CD4-positive, CD25-positive, alpha-beta regulatory T cell (primary cell): ENCODE measurements around the gene LTF. TPM values are rescaled to one million over a fixed set of nuclear protein-coding genes. Genes with fewer than 3 reads are reported as not detected.
"Not testable (repeated sequence)": the region's sequence is repeated elsewhere in the genome, so short reads cannot be mapped to it uniquely, and the experiment has no call there.

Experiments
- ATAC-seq, 2 donors: fragments of 150-1000 bp; cut with Tn5 transposase; one replicate each; pipeline ENCODE4 v1.10.0; 2021; ENCODE audit warnings: low read depth in 2 of 2, moderate number of reproducible peaks in 2 of 2, moderate library complexity in 1 of 2
- DNase-seq, 3 donors: peaks; one replicate each; pipeline versions ENCODE4 v3.0.0 to v3.0.0-alpha.2; 2012 to 2022; ENCODE audit warnings: mixed read lengths in 1 of 3
- H3K27ac ChIP-seq: one replicate; pipeline ENCODE4 v1.7.0; 2013; ENCODE audit warnings: mild to moderate bottlenecking, low read length; ENCODE audit not compliant: insufficient read depth, poor library complexity, severe bottlenecking
- H3K27me3 ChIP-seq: one replicate; pipeline ENCODE4 v1.7.0; 2013; ENCODE audit warnings: low read length; ENCODE audit not compliant: control insufficient read depth, insufficient read depth
- H3K36me3 ChIP-seq: one replicate; pipeline ENCODE4 v1.7.0; 2013; ENCODE audit warnings: mild to moderate bottlenecking, low read length, moderate library complexity; ENCODE audit not compliant: control insufficient read depth, insufficient read depth
- H3K4me1 ChIP-seq: 2 replicates; pipeline ENCODE4 v1.7.0; 2013; ENCODE audit warnings: mild to moderate bottlenecking, low read length; ENCODE audit not compliant: insufficient read depth, control insufficient read depth, poor library complexity, severe bottlenecking
- H3K4me3 ChIP-seq: one replicate; pipeline ENCODE4 v1.7.0; 2013; ENCODE audit warnings: low read depth, mild to moderate bottlenecking, low read length, moderate library complexity
- H3K9me3 ChIP-seq, 2 experiments: 1 replicate in 1 of 2; 2 replicates in 1 of 2; pipeline ENCODE4 v1.7.0; 2013; ENCODE audit warnings: low read length in 2 of 2, mild to moderate bottlenecking in 1 of 2, moderate library complexity in 1 of 2; ENCODE audit not compliant: control insufficient read depth in 2 of 2
- H3K27ac Mint-ChIP-seq, 3 donors: one replicate each; pipeline ENCODE4 v1.8.0; 2020 to 2022; ENCODE audit warnings: mild to moderate bottlenecking in 3 of 3, mixed read lengths in 3 of 3, moderate library complexity in 2 of 3
- H3K27me3 Mint-ChIP-seq: one replicate; pipeline ENCODE4 v1.8.0; 2022; ENCODE audit warnings: mild to moderate bottlenecking, mixed read lengths
- H3K36me3 Mint-ChIP-seq: one replicate; pipeline ENCODE4 v1.8.0; 2020; ENCODE audit warnings: mixed read lengths
- H3K4me1 Mint-ChIP-seq, 4 donors: one replicate each; pipeline ENCODE4 v1.8.0; 2020 to 2022; ENCODE audit warnings: mixed read lengths in 4 of 4, mild to moderate bottlenecking in 1 of 4
- H3K4me3 Mint-ChIP-seq, 4 donors: one replicate each; pipeline ENCODE4 v1.8.0; 2020 to 2022; ENCODE audit warnings: mild to moderate bottlenecking in 4 of 4, mixed read lengths in 4 of 4, moderate library complexity in 3 of 4
- H3K9me3 Mint-ChIP-seq, 7 donors: one replicate each; pipeline ENCODE4 v1.8.0; 2020 to 2022; ENCODE audit warnings: mixed read lengths in 7 of 7, mild to moderate bottlenecking in 3 of 7, moderate library complexity in 2 of 7
- polyA plus RNA-seq, 4 donors: library from polyadenylated mRNA; unstranded; fragments of 300-500 nt; fragmentation: Illumina TruSeq; gene quantifications; one replicate each; pipeline ENCODE4 v1.2.3, GENCODE V29; 2021
- total RNA-seq: library from RNA; stranded (reverse); gene quantifications from one replicate; pipeline ENCODE4 v1.2.3, GENCODE V29; 2022

The LTF gene
- total and polyA plus RNA-seq, 5 donors from 2014 or later = not detected

DNA sequence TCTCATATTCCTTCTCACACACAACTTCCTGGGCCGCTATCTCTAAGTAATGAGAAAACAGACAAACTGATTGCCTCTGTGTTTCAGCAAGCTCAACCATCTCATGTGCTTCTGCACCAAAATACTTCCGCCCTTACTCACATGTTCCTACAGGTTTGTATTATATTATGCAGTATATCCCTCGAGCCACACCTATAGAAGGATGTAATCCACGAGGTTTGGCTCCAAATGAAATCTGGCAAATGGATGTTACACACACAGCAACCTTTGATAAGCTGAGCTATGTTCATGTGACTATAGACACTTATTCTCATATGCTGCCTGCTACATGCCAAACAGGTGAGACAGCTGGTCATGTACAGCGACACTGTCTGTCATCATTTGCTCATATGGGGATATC lies 35.0 kb downstream of the LTF start:
- DNase-seq = no peak
- no peak for ATAC-seq
- no peak overlapping the region for H3K4me3 ChIP-seq
- no peak overlapping the region for H3K27ac ChIP-seq
- peaks cover 0 to 2% of the 10 kb centered on the region in 2 experiments for H3K9me3 ChIP-seq
- no peaks in the 10 kb centered on the region for H3K27me3 ChIP-seq
- no peak overlapping the region for H3K27ac Mint-ChIP-seq
- no peak overlapping the region for H3K4me3 Mint-ChIP-seq
- peaks cover 0 to 3% (median 1%) of the 10 kb centered on the region in 4 donors for H3K4me1 Mint-ChIP-seq
- H3K9me3 Mint-ChIP-seq = peaks cover 0 to 12% (median 4%) of the 10 kb centered on the region in 7 donors
- peaks cover 6% of the 10 kb centered on the region for H3K36me3 Mint-ChIP-seq
- H3K36me3 ChIP-seq = no peaks in the 10 kb centered on the region
- no peaks in the 10 kb centered on the region for H3K4me1 ChIP-seq
- H3K27me3 Mint-ChIP-seq = peaks cover 12% of the 10 kb centered on the region

DNA sequence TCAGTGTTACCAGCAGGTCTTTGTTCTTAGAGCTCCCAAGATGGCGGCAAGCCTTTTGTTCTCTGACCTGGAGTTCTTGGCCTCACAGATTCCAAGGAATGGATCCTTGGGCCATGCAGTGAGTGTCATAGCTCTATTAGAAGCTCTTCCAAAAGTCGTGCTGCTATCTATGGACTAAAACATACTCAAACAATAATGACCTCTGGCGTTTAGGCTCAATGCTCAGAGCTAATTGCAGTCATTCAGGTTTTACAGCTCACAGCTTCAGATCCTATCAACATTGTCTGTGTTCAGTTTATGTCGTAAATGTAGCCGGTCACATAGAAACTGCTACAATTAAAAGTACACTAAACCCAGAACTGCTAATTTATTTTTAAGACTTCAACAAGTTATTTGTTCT lies 35.5 kb downstream of the LTF start:
- peaks cover 0 to 12% (median 4%) of the 10 kb centered on the region in 7 donors for H3K9me3 Mint-ChIP-seq
- H3K36me3 Mint-ChIP-seq = peaks cover 6% of the 10 kb centered on the region
- peaks cover 12% of the 10 kb centered on the region for H3K27me3 Mint-ChIP-seq
- Histone ChIP-seq H3K27me3 (no peaks in the 10 kb centered on the region), H3K36me3 (no peaks in the 10 kb centered on the region), H3K27ac (no peak overlapping the region), H3K9me3 (peaks cover 0 to 2% of the 10 kb centered on the region in 2 experiments), H3K4me1 (no peaks in the 10 kb centered on the region), H3K4me3 (no peak overlapping the region)
- peaks cover 0 to 3% (median 1%) of the 10 kb centered on the region in 4 donors for H3K4me1 Mint-ChIP-seq
- no peak for DNase-seq
- no peak overlapping the region for H3K27ac Mint-ChIP-seq
- no peak overlapping the region for H3K4me3 Mint-ChIP-seq
- no peak for ATAC-seq

DNA sequence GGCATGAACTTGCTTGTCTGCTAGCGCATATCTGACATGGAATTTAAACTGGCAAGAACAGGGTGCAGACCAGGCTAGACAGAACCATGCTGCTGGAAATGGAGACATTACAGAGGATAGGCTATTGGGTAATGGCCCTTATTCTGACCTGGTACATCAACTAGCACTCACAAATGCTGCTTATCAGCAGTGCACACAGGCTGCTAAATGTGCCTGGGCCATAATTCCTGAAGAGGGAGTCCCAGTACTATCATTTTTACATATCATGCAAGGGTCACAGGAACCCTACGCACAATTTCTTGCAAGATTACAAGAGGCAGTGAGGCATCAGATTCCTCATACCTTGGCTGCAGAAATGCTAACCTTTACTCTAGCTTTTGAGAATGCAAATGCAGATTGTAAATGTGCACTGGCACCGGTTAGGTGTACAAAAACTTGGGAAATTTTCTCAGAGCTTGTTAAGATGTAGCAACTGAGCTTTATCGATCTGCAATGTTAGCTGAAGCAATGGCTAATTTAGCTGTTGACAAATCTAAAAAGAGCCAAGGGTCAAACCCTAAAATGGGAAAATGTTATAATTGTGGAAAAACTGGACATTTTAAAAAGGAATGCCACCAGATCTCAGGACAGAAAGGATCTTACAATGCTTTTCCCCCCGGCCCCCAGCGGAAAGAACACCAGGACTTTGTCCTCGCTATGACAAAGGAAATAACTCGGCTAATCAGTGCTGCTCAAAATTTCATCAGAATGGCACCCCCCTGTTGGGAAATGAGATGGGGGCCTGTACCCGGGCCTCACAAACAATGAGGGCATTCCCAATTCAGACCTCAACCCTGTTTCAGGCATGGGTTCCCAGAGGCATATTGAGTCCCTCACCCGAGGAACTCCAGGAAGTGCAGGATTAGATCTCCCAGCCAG lies 36.5 kb downstream of the LTF start:
- no peaks in the 10 kb centered on the region for H3K36me3 ChIP-seq
- peaks cover 0 to 12% (median 1%) of the 10 kb centered on the region in 7 donors for H3K9me3 Mint-ChIP-seq
- no peak overlapping the region for H3K4me3 ChIP-seq
- peaks cover 12% of the 10 kb centered on the region for H3K27me3 Mint-ChIP-seq
- no peak for DNase-seq
- H3K4me1 Mint-ChIP-seq = peaks cover 0 to 3% (median 1%) of the 10 kb centered on the region in 4 donors
- no peak overlapping the region for H3K27ac Mint-ChIP-seq
- no peak overlapping the region for H3K27ac ChIP-seq
- peaks cover 6% of the 10 kb centered on the region for H3K36me3 Mint-ChIP-seq
- H3K9me3 ChIP-seq = peaks cover 0 to 2% of the 10 kb centered on the region in 2 experiments
- H3K27me3 ChIP-seq = no peaks in the 10 kb centered on the region
- no peaks in the 10 kb centered on the region for H3K4me1 ChIP-seq
- ATAC-seq = no peak
- no peak overlapping the region for H3K4me3 Mint-ChIP-seq

DNA sequence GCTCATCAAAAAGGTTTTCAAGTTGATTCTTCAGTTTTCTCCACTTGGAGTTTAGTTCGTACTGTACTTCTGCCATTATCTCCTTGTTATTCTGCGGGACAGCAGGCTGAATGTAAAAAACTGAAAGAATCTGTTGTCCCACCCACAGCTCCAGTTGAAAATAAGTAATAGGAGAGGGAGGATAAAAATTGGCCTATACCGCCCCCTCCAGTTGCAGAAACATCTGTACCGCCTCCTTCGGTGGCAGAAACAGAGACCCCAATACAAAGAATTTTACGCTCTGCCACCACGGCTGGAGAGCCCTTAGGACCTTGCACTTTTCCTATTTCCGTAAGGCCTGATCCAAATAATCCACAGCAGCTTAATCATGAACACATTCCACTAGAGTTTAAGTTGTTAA lies 37.3 kb downstream of the LTF start:
- not testable (repeated sequence) for H3K27me3 Mint-ChIP-seq, H3K9me3 Mint-ChIP-seq, ATAC-seq, H3K4me3 ChIP-seq, H3K27ac ChIP-seq, H3K4me1 Mint-ChIP-seq, H3K4me3 Mint-ChIP-seq, H3K4me1 ChIP-seq, H3K36me3 Mint-ChIP-seq, H3K36me3 ChIP-seq, H3K27ac Mint-ChIP-seq, H3K27me3 ChIP-seq, H3K9me3 ChIP-seq, DNase-seq

DNA sequence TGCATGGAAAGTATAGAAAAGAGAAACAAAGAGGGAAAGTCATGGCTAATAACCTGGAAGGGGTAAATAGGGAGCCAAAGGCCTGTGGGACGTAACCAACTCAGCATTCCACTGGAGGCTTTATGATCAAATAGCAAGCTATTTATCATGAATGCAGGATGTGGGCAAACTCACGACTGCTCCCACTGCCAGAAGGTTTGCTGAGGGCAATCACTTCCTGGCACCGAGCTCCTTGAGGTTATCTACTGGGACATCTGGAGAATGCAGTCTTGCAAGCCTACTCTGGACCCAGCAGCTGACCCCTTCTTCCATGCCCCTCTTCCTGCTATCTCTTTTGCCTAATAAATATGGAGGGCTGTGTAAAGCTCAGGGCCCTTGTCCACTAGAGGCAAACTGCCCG lies 38.2 kb downstream of the LTF start:
- H3K9me3 Mint-ChIP-seq, H3K27me3 ChIP-seq, H3K4me1 Mint-ChIP-seq, H3K27me3 Mint-ChIP-seq, H3K36me3 Mint-ChIP-seq, ATAC-seq, H3K4me1 ChIP-seq, H3K36me3 ChIP-seq, DNase-seq, H3K9me3 ChIP-seq, H3K27ac ChIP-seq, H3K27ac Mint-ChIP-seq, H3K4me3 ChIP-seq, H3K4me3 Mint-ChIP-seq: not testable (repeated sequence)

DNA sequence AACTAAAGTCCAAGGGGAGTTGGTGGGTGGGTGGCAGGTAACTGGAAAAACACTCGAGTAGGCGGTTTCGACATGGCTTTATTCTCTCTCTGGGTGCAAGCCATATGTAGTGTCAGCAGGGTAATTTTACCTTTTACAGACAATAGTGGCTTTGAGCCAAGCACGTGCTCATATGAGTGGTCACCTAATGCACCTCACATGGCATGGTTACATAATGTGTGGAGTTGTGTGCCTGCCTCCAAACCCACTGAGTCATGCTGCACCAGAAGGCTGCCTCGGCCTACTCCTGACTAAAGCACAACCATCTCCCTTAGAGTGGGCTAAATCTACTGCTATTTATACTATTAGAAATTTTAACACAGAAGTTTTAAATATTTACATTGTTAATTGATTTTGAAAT lies 41.1 kb downstream of the LTF start:
- H3K27ac Mint-ChIP-seq = peak overlapping the region in 1 of 3 donors; percentile 20
- H3K4me1 ChIP-seq = no peaks in the 10 kb centered on the region
- ATAC-seq (no peak), DNase-seq (no peak)
- H3K4me3 ChIP-seq = no peak overlapping the region
- H3K36me3 ChIP-seq = no peaks in the 10 kb centered on the region
- no peaks in the 10 kb centered on the region for H3K9me3 ChIP-seq
- no peaks in the 10 kb centered on the region for H3K27me3 ChIP-seq
- H3K27ac ChIP-seq = no peak overlapping the region
- no peak overlapping the region for H3K4me3 Mint-ChIP-seq
- H3K9me3 Mint-ChIP-seq = no peaks in the 10 kb centered on the region
- H3K36me3 Mint-ChIP-seq = no peaks in the 10 kb centered on the region
- no peaks in the 10 kb centered on the region for H3K27me3 Mint-ChIP-seq
- peaks cover 0 to 3% (median 1%) of the 10 kb centered on the region in 4 donors for H3K4me1 Mint-ChIP-seq

DNA sequence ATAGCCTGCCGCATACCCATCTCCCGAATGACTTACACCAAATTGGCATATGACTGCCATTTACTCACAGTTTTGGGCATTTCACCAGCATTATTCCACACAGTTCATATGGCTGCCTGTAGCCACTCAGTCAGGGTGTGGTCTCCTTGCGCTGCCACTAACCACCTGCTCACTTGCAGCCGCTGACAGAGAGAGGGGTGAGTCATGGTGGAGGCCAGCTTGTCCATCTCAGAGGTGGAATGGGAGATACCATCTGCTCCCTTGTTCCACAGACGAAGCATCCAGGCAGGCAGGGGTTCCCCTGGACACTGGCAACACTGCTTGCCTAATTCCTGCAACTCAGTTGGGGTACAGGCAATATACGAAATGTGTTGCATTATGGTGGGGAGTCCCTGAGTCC lies 42.1 kb downstream of the LTF start:
- H3K27ac ChIP-seq = no peak overlapping the region
- Mint-ChIP-seq H3K9me3 (no peaks in the 10 kb centered on the region), H3K27ac (no peak overlapping the region), H3K36me3 (no peaks in the 10 kb centered on the region), H3K27me3 (no peaks in the 10 kb centered on the region), H3K4me3 (no peak overlapping the region), H3K4me1 (peaks cover 0 to 3% (median 1%) of the 10 kb centered on the region in 4 donors)
- ATAC-seq (no peak), DNase-seq (no peak)
- no peaks in the 10 kb centered on the region for H3K9me3 ChIP-seq
- no peaks in the 10 kb centered on the region for H3K4me1 ChIP-seq
- no peaks in the 10 kb centered on the region for H3K27me3 ChIP-seq
- no peak overlapping the region for H3K4me3 ChIP-seq
- no peaks in the 10 kb centered on the region for H3K36me3 ChIP-seq

DNA sequence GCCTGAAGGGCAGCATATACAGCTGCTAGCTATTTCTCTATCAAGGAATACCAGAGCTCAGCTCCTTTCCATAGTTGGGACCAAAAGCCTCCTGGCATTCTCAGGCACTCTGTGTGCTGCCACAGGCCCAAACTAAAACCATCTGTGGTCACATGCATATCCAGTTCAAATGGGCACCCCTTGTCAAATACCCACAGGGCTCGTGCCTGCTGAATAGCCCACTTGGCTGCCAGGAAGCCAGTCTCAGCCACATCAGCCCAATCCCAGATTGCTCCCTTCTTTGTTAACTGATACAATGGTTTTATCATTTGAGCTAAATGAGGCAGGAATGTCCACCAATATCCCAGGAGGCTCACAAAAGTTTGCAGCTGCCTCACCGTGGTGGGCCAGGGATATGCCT lies 43.8 kb downstream of the LTF start:
- Histone ChIP-seq H3K27ac (no peak overlapping the region), H3K36me3 (no peaks in the 10 kb centered on the region), H3K4me1 (no peaks in the 10 kb centered on the region), H3K9me3 (no peaks in the 10 kb centered on the region), H3K27me3 (no peaks in the 10 kb centered on the region), H3K4me3 (no peak overlapping the region)
- Mint-ChIP-seq H3K4me3 (no peak overlapping the region), H3K4me1 (no peaks in the 10 kb centered on the region), H3K9me3 (no peaks in the 10 kb centered on the region), H3K27ac (no peak overlapping the region), H3K27me3 (no peaks in the 10 kb centered on the region), H3K36me3 (no peaks in the 10 kb centered on the region)
- ATAC-seq (no peak), DNase-seq (no peak)
